Thoracic aorta endothelial cell (primary cell): Measurements from ENCODE around the gene RIPOR2. TPM values are rescaled to one million over a fixed set of nuclear protein-coding genes. Genes with fewer than 3 reads are reported as not detected.

Source experiments
- total RNA-seq: library from RNA; depleted of rRNA; stranded (reverse); fragments of >200 nt; gene quantifications from 2 replicates; pipeline ENCODE4 v1.2.3, GENCODE V29; 2012

RIPOR2 gene, protein sequence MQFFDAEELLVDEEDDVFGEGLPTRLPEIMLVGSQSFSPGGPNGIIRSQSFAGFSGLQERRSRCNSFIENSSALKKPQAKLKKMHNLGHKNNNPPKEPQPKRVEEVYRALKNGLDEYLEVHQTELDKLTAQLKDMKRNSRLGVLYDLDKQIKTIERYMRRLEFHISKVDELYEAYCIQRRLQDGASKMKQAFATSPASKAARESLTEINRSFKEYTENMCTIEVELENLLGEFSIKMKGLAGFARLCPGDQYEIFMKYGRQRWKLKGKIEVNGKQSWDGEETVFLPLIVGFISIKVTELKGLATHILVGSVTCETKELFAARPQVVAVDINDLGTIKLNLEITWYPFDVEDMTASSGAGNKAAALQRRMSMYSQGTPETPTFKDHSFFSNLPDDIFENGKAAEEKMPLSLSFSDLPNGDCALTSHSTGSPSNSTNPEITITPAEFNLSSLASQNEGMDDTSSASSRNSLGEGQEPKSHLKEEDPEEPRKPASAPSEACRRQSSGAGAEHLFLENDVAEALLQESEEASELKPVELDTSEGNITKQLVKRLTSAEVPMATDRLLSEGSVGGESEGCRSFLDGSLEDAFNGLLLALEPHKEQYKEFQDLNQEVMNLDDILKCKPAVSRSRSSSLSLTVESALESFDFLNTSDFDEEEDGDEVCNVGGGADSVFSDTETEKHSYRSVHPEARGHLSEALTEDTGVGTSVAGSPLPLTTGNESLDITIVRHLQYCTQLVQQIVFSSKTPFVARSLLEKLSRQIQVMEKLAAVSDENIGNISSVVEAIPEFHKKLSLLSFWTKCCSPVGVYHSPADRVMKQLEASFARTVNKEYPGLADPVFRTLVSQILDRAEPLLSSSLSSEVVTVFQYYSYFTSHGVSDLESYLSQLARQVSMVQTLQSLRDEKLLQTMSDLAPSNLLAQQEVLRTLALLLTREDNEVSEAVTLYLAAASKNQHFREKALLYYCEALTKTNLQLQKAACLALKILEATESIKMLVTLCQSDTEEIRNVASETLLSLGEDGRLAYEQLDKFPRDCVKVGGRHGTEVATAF
- not detected in 2 replicates for total RNA-seq

DNA sequence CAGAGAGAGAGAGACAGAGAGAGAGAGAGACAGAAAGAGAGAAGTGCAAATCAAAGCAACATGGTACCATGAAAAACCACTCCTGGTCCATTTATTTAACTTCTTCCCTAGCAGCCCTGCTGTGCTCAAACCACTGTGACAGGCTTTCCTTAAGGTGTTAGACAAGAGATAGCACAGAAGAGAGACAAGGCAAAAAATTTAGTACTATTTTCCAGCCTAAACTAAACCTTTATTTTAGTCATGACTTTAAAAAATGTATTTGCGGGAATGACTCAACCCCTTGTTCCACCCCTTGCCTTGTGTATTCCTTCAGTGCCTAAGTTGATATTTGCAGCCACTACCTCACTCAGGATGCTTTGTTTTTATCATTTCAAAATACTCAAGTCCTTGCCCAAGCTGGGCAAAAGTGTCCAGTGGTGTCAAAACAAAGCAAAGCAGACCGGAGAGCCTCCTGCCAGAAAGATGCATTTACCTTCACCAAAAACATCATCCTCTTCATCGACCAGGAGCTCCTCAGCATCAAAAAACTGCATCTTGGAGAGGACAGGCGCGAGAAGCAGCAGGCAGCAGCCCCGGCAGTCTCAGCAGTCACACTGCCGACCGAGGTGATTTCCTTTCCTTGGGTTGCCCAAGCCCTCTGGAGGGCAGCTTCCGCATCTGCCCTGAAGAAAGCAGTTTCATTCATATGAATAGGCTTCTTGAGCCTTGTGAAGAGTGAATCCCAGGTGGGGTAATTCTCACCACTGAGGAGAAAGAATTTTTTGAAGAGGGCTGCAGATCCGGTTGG lies at the start of gene RIPOR2:
Gene RIPOR2, minus strand, starts transcription at position 595 of the 787 bp plus-strand sequence. Its CDS starts 62 bp downstream, at position 533.

DNA sequence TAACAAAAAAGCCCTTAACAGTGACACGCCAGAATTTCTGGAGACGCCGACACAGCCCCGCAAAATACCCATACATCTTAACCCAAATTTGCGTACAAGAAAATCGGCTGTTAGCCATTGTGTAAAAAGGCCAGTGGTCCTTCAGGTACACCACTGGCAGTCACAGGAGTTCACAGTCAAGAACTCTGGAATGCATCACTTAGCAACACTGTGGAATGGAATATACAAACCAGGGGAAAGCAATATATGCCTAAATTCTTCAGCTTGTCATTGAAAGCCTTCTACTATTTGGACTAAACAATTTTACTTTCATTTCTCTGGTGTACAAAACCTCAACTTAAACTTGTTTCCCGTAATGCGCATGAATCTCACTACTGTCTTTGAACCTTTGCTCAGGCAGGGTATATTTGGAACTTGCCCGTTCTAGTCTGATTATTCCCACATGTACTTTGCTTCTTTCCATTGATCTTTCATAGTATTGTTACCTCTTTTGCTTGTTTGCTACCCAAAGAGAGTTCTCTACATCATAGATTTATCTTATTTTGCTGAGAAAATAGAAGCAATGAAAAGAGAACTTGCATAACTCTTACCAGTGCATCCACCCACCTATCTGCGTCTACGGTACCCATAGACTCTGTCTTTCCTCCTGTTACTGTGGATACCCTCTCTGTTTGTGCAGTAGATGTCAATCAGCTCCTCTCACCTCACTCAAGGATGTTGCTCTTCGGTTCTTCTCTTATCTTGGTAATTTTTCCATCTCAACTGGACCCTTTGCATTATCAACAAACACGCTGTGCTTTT lies 136.8 kb downstream of the RIPOR2 start, which contains the start of gene ARMH2:
Gene ARMH2, minus strand, starts transcription at position 178 of the 801 bp plus-strand sequence. Its CDS starts 60 bp downstream, at position 118.

DNA sequence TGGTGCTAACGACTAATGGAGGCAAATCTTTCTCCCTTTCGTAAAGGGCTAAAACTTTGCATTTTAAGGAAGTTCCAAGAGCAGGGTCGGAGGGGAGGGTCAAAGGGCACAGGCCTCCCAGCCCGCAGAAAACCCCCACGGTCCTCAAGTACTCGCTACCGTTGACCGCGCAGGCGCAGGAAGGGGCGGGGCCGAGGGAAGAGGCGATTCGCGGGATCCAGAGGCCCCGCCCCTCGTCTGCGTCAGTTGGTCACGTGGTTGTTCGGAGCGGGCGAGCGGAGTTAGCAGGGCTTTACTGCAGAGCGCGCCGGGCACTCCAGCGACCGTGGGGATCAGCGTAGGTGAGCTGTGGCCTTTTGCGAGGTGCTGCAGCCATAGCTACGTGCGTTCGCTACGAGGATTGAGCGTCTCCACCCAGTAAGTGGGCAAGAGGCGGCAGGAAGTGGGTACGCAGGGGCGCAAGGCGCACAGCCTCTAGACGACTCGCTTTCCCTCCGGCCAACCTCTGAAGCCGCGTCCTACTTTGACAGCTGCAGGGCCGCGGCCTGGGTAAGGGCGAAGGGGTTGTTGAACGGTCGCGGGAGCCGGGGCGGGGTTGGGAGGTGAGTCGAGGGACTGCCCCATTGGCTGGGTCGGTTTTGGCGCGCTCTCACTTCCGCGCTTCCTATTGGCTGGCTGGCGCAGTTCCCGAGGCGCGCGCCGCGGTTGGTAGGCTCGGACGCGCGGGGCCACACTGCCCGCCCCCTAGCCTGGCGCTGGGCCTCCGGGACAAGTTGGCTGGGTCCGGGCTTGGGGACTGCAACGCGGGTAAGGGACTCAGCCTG lies 160.9 kb downstream of the RIPOR2 start, which contains the start of gene GMNN:
Gene GMNN, plus strand, starts transcription at position 242 of the 824 bp plus-strand sequence. CDS start 2,310 bp downstream, outside the sequence.

Other genes with a start within 250 kb of the RIPOR2 start
- gene C6orf62, start 216.8 kb downstream of the RIPOR2 start, total RNA-seq = 192 and 211 TPM in 2 replicates
- 49.2 and 53.3 TPM in 2 replicates for gene GMNN, start 161.0 kb downstream of the RIPOR2 start, total RNA-seq
- not detected in 2 replicates for gene ARMH2, start 137.0 kb downstream of the RIPOR2 start, total RNA-seq